ENCODE results near the gene PTCH1. TPM values are rescaled to one million over a fixed set of nuclear protein-coding genes. Genes with fewer than 3 reads are reported as not detected.

Gene PTCH1
- total and polyA plus RNA-seq, 11 donors, result 2.2 to 15.2 (median 5.4) TPM

- Histone ChIP-seq H3K36me3 (no peaks in the 10 kb centered on the region), H3K9me3 (no peaks in the 10 kb centered on the region), H3K4me3 (no peak overlapping the region), H3K4me1 (peaks cover 3 to 43% (median 17%) of the 10 kb centered on the region in 12 donors), H3K27ac (peak overlapping the region in 1 of 12 donors; percentile 28), H3K27me3 (peaks cover 0 to 50% (median 0%) of the 10 kb centered on the region in 9 donors)
- intact Hi-C loops (cut with DNase I), result loop anchor here in 5 of 10 donors (5.0 to 10.0 kb wide), 5 partner anchors 58 to 365 kb away; partner anchors contain the start of genes ERCC6L2 (in 3 of the 5) and FANCC (in 2 of the 5)
- ATAC-seq, result no peak
- WGBS, 4 donors, result 66 to 79% (median 72%) methylated on average over 2 of the region's 2 CpGs
- no peak for DNase-seq
- TF ChIP-seq CTCF (IDR thresholded peaks at IDR 0.05) (no peak), POLR2A (IDR thresholded peaks at IDR 0.05) (no peak)
Observed at GRCh38 chr9:95512709-95513095, 4.1 kb downstream of the PTCH1 start.

- Histone ChIP-seq H3K4me3 (peak overlapping the region in 11 of 12 donors; percentile 5 to 96 (median 75)), H3K9me3 (no peaks in the 10 kb centered on the region), H3K36me3 (no peaks in the 10 kb centered on the region), H3K27ac (peak overlapping the region in 8 of 12 donors; percentile 85 to 99 (median 92)), H3K27me3 (peaks cover 0 to 47% (median 0%) of the 10 kb centered on the region in 9 donors), H3K4me1 (peaks cover 3 to 39% (median 15%) of the 10 kb centered on the region in 12 donors)
- no peak for TF ChIP-seq POLR2A (IDR thresholded peaks at IDR 0.05)
- TF ChIP-seq CTCF (IDR thresholded peaks at IDR 0.05), result no peak
- intact Hi-C loops (cut with DNase I), result loop anchor here in 7 of 10 donors (2.0 to 10.0 kb wide), 7 partner anchors 57 to 365 kb away; partner anchors contain the start of genes ERCC6L2 (in 5 of the 7) and FANCC (in 3 of the 7)
- 38 to 48% (median 40%) methylated on average over 30 of the region's 30 CpGs for WGBS, 4 donors
- ATAC-seq (no peak), DNase-seq (peak in 1 of 5 donors; percentile 37)
Observed at GRCh38 chr9:95511952-95512708, 4.6 kb downstream of the PTCH1 start.

GRCh38 chr9:95511616-95511931 is 5.2 kb downstream of the PTCH1 start:
- no peak for ATAC-seq
- Histone ChIP-seq H3K4me3 (peak overlapping the region; percentile 5 to 96 (median 74)), H3K9me3 (no peaks in the 10 kb centered on the region), H3K4me1 (peaks cover 3 to 39% (median 15%) of the 10 kb centered on the region in 12 donors), H3K36me3 (no peaks in the 10 kb centered on the region), H3K27ac (peak overlapping the region; percentile 43 to 99 (median 92)), H3K27me3 (peaks cover 0 to 47% (median 0%) of the 10 kb centered on the region in 9 donors)
- 2 to 3% (median 3%) methylated on average over 6 of the region's 6 CpGs for WGBS, 4 donors
- intact Hi-C loops (cut with DNase I), result loop anchor here in 7 of 10 donors (2.0 to 10.0 kb wide), 7 partner anchors 57 to 366 kb away; partner anchors contain the start of genes ERCC6L2 (in 5 of the 7) and FANCC (in 3 of the 7)
- no peak for DNase-seq
- TF ChIP-seq POLR2A (IDR thresholded peaks at IDR 0.05) (no peak), CTCF (IDR thresholded peaks at IDR 0.05) (no peak)
